Measurements from ENCODE around the gene RIC8B. TPM values are rescaled to one million over a fixed set of nuclear protein-coding genes. Genes with fewer than 3 reads are reported as not detected.

RIC8B gene
- polyA plus RNA-seq, 3 donors, result 2.7 to 3.8 (median 2.7) TPM

DNA sequence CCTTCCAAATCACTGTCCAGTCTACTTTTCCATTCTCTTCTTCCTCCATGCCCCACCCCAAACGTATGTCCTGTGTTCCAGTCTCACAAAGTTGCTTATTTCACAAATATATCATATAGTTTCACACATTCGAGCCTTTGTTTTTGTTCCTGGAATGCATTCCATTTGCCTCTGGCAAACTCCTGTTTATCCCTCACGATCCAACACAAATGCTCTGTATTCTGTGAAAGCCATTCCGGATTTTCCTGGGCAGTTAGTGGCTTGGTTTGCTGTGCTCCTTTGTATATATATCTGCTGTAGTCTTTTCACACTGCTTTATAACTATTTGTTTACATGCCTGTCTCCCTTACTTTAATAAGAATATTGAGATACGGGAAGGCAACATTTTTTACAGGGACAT is 9.0 kb downstream of the RIC8B start:
- no peak overlapping the region for H3K4me2 ChIP-seq (replicated peaks; ENCODE audit: extremely low read depth, low read length, poor library complexity, severe bottlenecking)
- H3K4me1 ChIP-seq (ENCODE audit: control insufficient read depth in 1 of 2, insufficient read depth in 2 of 2, low read length in 2 of 2), result no peaks in the 10 kb centered on the region
- peaks cover 9% of the 10 kb centered on the region for H4K20me1 ChIP-seq (ENCODE audit: insufficient read depth, low read length)
- no peak overlapping the region for H3K4me3 ChIP-seq (replicated peaks in 1 of 3; ENCODE audit: low read depth in 2 of 3, low read length in 3 of 3)
- H3K79me2 ChIP-seq (ENCODE audit: insufficient read depth, low read length), result peaks cover 4% of the 10 kb centered on the region
- H3K4me3 Mint-ChIP-seq, result no peak overlapping the region
- no peak for DNase-seq
- no peak overlapping the region for H3K27ac ChIP-seq (ENCODE audit: low read depth in 1 of 2, low read length in 2 of 2)
- no peak overlapping the region for H2AFZ ChIP-seq (ENCODE audit: insufficient read depth, low read depth, low read length, poor library complexity, severe bottlenecking)
- H3K9me3 ChIP-seq (replicated peaks in 1 of 2; ENCODE audit: control insufficient read depth in 1 of 2, insufficient read depth in 1 of 2, low read length in 2 of 2), result no peaks in the 10 kb centered on the region
- no peaks in the 10 kb centered on the region for H3K27me3 ChIP-seq (ENCODE audit: control insufficient read depth in 2 of 2, insufficient read depth in 2 of 2, low read length in 2 of 2)
- no peaks in the 10 kb centered on the region for H3K27me3 Mint-ChIP-seq (ENCODE audit: low read depth in 3 of 3)
- intact Hi-C loops (cut with micrococcal nuclease), result no loop called here
- H3K27ac Mint-ChIP-seq, result no peak overlapping the region
- whole genome bisulfite sequencing (ENCODE audit: insufficient coverage), result 94% methylated on average over 2 of the region's 5 CpGs
- TF ChIP-seq CTCF (IDR thresholded peaks at IDR 0.05), result no peak
- peaks cover 32 to 39% of the 10 kb centered on the region in 2 donors for H3K36me3 Mint-ChIP-seq
- H3K4me1 Mint-ChIP-seq, result no peaks in the 10 kb centered on the region
- no peak overlapping the region for H3K9ac ChIP-seq (ENCODE audit: insufficient read depth, low read length, poor library complexity, severe bottlenecking)
- peaks cover 7 to 22% of the 10 kb centered on the region in 2 donors for H3K36me3 ChIP-seq (replicated peaks in 1 of 2; ENCODE audit: control insufficient read depth in 1 of 2, insufficient read depth in 2 of 2, low read length in 2 of 2)
- peaks cover 0 to 5% (median 1%) of the 10 kb centered on the region in 7 donors for H3K9me3 Mint-ChIP-seq

DNA sequence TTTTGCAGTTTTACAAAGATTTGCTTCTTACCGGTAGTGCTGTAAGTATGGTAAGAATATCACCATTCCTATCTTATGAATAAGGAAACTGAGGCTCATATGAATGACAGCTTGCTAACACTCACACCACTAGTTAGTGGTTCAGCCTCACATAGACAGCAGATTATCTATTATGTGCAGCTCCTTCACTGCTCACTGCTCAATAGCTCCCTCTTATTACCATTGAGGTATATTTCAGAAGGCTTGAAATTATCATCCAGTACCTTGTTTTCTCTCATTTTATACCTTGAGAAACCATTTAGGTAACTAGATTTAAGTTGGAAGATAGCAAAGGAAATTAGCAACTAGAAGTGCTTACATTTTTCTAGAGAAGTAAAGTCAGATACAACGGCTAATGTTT is 15.5 kb downstream of the RIC8B start:
- no peak overlapping the region for H3K4me3 ChIP-seq (replicated peaks in 1 of 3; ENCODE audit: low read depth in 2 of 3, low read length in 3 of 3)
- H3K4me1 ChIP-seq (ENCODE audit: control insufficient read depth in 1 of 2, insufficient read depth in 2 of 2, low read length in 2 of 2), result no peaks in the 10 kb centered on the region
- Mint-ChIP-seq H3K36me3 (peaks cover 47 to 49% of the 10 kb centered on the region in 2 donors), H3K4me1 (no peaks in the 10 kb centered on the region), H3K27ac (no peak overlapping the region), H3K4me3 (no peak overlapping the region), H3K27me3 (ENCODE audit: low read depth in 3 of 3) (no peaks in the 10 kb centered on the region), H3K9me3 (peaks cover 0 to 8% (median 5%) of the 10 kb centered on the region in 7 donors)
- H3K36me3 ChIP-seq (replicated peaks in 1 of 2; ENCODE audit: control insufficient read depth in 1 of 2, insufficient read depth in 2 of 2, low read length in 2 of 2), result peaks cover 2 to 24% of the 10 kb centered on the region in 2 donors
- WGBS (ENCODE audit: insufficient coverage), result no CpG with 5 or more reads among the region's 2 CpGs
- no peaks in the 10 kb centered on the region for H4K20me1 ChIP-seq (ENCODE audit: insufficient read depth, low read length)
- H3K9me3 ChIP-seq (replicated peaks in 1 of 2; ENCODE audit: control insufficient read depth in 1 of 2, insufficient read depth in 1 of 2, low read length in 2 of 2), result no peaks in the 10 kb centered on the region
- DNase-seq, result no peak
- H3K79me2 ChIP-seq (ENCODE audit: insufficient read depth, low read length), result no peaks in the 10 kb centered on the region
- H3K4me2 ChIP-seq (replicated peaks; ENCODE audit: extremely low read depth, low read length, poor library complexity, severe bottlenecking), result no peak overlapping the region
- no peak overlapping the region for H2AFZ ChIP-seq (ENCODE audit: insufficient read depth, low read depth, low read length, poor library complexity, severe bottlenecking)
- TF ChIP-seq CTCF (IDR thresholded peaks at IDR 0.05), result no peak
- H3K27me3 ChIP-seq (ENCODE audit: control insufficient read depth in 2 of 2, insufficient read depth in 2 of 2, low read length in 2 of 2), result no peaks in the 10 kb centered on the region
- intact Hi-C loops (cut with micrococcal nuclease), result no loop called here
- no peak overlapping the region for H3K27ac ChIP-seq (ENCODE audit: low read depth in 1 of 2, low read length in 2 of 2)
- no peak overlapping the region for H3K9ac ChIP-seq (ENCODE audit: insufficient read depth, low read length, poor library complexity, severe bottlenecking)

Data from CD14-positive monocyte (primary cell).